SK-N-MC (cell line): ENCODE measurements around the gene NCMAP.
"Not testable (repeated sequence)": the region's sequence is repeated elsewhere in the genome, so short reads cannot be mapped to it uniquely, and the experiment has no call there.

Experiments
- FOXP2 ChIP-seq: optimal IDR thresholded peaks from 2 replicates; pipeline ENCODE3; 2011; ENCODE audit warnings: mild to moderate bottlenecking, moderate library complexity; ENCODE audit not compliant: insufficient read depth; ENCODE audit errors: extremely low read length, control extremely low read depth
- POLR2AphosphoS5 ChIP-seq: IDR thresholded peaks from 2 replicates; pipeline ENCODE4 v1.6.1; 2012; ENCODE audit warnings: mild to moderate bottlenecking, low read depth, low read length, borderline replicate concordance

DNA sequence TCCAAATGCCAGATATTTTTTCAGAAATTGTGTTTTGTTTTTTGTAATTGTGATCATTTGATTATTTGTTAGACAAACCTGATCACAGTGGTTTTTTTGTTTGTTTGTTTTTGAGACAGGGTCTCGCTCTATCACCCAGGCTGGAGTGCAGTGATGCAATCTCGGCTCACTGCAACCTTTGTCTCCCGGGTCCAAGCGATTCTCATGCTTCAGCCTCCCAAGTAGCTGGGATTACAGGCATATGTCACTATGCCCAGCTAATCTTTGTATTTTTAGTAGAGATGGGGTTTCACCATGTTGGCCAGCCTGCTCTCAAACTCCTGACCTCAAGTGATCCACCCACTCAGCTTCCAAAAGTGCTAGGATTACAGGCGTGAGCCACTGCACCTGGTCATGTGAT is 6.7 kb upstream of the NCMAP start:
- not testable (repeated sequence) for TF ChIP-seq POLR2AphosphoS5, FOXP2
